SH-SY5Y (cell line): ENCODE measurements around the gene CASP8.

Experiments
- GATA2 ChIP-seq: IDR thresholded peaks from 2 replicates; pipeline ENCODE4 v1.6.1; 2011; ENCODE audit warnings: mild to moderate bottlenecking, low read depth, low read length
- GATA3 ChIP-seq: IDR thresholded peaks from 2 replicates; pipeline ENCODE4 v1.6.1; 2011; ENCODE audit warnings: low read depth, mild to moderate bottlenecking, low read length, moderate library complexity

The CASP8 gene

DNA sequence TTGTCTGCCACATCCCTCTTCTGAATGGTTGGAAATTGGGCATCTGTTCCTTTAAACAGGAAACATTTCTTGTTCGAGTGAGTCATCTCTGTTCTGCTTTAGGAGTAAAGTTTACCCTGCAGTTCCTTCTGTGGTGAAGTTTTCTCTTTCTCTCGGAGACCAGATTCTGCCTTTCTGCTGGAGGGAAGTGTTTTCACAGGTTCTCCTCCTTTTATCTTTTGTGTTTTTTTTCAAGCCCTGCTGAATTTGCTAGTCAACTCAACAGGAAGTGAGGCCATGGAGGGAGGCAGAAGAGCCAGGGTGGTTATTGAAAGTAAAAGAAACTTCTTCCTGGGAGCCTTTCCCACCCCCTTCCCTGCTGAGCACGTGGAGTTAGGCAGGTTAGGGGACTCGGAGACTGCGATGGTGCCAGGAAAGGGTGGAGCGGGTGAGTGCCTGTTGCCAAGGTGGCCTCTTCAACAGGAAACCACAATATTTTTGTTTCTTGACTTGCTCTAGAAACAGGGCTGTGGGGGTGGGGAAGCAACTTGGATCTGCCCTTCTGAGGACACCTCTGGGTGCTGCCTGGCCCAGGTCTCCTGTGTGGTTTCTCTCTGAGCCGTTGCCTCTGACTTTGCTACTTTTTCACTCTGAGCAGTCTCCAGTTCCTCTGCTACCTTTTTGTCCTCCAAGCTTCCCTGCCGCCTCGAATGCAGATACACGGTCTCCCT lies 2.2 kb upstream of the CASP8 start:
- no peak for TF ChIP-seq GATA2
- TF ChIP-seq GATA3: no peak

- no peak for TF ChIP-seq GATA3
- no peak for TF ChIP-seq GATA2
These were observed 1.4 kb upstream of the CASP8 start for GRCh38 chr2:201258666-201259615.

- no peak for TF ChIP-seq GATA3
- no peak for TF ChIP-seq GATA2
These were observed 1.1 kb downstream of the CASP8 start for GRCh38 chr2:201261471-201261870.

- TF ChIP-seq GATA2 (no peak), GATA3 (no peak)
These were observed 1.6 kb downstream of the CASP8 start for GRCh38 chr2:201261906-201262305.

GRCh38 chr2:201262718-201263117 lies 2.4 kb downstream of the CASP8 start:
- no peak for TF ChIP-seq GATA3
- no peak for TF ChIP-seq GATA2

DNA sequence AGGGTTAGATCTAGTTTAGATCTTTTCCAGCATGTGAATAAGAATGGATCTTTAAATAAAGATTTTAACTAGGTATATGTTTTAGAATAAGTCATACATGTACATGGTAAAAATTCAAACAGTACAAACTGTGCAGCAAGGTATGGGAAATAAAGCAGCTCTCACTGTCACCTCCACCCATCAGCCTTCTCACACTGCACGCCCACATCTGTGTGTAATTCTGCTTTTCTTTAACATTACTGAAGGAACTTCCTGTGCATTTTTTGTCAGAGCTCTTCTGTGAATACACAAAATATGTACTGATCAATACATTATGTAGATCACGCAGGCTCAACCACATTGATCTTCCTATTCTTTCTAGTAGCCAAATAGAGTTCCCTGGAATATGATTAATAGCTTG lies 3.4 kb downstream of the CASP8 start:
- TF ChIP-seq GATA2: no peak
- no peak for TF ChIP-seq GATA3

GRCh38 chr2:201264472-201265173 lies 4.3 kb downstream of the CASP8 start:
- TF ChIP-seq GATA3: no peak
- no peak for TF ChIP-seq GATA2

DNA sequence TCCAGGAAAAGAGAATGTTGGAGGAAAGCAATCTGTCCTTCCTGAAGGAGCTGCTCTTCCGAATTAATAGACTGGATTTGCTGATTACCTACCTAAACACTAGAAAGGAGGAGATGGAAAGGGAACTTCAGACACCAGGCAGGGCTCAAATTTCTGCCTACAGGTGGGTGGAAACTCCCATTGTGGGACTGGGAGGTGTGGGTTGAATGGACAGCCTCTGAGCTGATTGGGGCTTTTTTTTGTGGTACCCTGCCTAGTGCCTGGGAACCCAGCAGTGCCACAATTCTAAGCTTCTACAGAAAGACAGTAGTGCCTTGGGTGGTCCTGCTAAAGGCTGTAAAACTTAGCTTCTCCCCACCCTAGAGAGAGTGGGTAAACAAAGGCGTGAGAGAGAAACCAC lies 6.3 kb downstream of the CASP8 start:
- TF ChIP-seq GATA2: no peak
- TF ChIP-seq GATA3: no peak

- TF ChIP-seq GATA3: no peak
- no peak for TF ChIP-seq GATA2
These were observed 7.1 kb downstream of the CASP8 start for GRCh38 chr2:201267278-201268030.

GRCh38 chr2:201269764-201270163 lies 9.4 kb downstream of the CASP8 start:
- TF ChIP-seq GATA3 (no peak), GATA2 (no peak)

DNA sequence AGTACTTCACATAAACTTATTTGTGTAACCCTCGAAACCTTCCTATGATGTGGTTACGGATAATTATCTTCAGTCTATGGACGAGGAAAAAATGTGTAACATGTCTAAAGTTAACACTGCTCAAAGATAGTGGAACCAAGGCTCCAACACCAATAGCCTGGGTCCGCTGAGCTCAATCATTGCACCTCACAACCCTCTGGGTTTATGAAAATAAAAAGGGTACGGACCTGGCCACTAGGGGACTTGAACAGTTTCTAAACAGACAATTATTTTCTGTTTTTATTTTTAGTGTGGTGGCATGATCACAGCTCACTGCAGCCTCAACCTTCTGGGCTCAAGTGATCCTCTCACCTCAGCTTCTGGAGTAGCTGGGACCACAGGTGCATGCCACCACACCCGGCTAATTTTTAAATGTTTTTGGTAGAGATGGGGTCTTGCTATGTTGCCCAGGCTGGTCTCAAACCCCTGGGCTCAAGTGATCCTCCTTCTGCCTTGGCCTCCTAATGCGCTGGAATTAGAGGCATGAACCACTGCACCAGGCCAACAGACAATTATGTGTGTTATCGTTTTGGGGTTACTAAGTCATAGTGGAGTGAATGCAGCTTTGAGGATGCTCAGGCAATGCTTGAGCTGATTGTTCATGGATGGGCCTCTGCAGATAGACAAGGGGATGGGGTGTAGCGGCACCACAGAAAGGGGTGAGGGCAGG lies 10.1 kb downstream of the CASP8 start:
- no peak for TF ChIP-seq GATA2

DNA sequence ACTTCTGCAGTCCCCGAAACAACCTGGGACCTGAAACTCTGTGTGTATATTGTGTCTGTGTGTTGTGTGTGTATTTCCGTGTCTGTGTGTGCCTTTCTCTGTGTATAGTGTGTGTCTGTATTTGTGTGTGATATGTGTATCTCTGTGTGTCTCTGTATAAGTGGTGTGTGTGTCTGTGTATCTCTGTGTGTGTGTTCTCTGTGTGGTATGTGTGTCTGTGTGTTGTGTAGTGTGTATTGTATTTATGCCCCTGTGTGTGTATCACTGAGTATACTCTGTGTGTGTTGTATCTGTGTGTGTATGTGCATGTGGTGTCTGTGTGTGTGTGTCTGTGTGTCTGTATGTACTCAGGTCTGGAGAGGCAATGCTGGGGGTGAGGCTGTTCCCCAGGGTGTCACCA lies 11.6 kb downstream of the CASP8 start:
- TF ChIP-seq GATA3 (no peak), GATA2 (no peak)

GRCh38 chr2:201273330-201273983 lies 13.1 kb downstream of the CASP8 start:
- TF ChIP-seq GATA2: no peak
- TF ChIP-seq GATA3: no peak
